GM18526 (cell line): ENCODE results near the gene ASTL.

Source experiments
- POLR2A ChIP-seq: IDR thresholded peaks from 3 replicates; pipeline ENCODE4 v1.6.1; 2011; ENCODE audit not compliant: insufficient read length; ENCODE audit errors: extremely low read depth

Gene ASTL

DNA sequence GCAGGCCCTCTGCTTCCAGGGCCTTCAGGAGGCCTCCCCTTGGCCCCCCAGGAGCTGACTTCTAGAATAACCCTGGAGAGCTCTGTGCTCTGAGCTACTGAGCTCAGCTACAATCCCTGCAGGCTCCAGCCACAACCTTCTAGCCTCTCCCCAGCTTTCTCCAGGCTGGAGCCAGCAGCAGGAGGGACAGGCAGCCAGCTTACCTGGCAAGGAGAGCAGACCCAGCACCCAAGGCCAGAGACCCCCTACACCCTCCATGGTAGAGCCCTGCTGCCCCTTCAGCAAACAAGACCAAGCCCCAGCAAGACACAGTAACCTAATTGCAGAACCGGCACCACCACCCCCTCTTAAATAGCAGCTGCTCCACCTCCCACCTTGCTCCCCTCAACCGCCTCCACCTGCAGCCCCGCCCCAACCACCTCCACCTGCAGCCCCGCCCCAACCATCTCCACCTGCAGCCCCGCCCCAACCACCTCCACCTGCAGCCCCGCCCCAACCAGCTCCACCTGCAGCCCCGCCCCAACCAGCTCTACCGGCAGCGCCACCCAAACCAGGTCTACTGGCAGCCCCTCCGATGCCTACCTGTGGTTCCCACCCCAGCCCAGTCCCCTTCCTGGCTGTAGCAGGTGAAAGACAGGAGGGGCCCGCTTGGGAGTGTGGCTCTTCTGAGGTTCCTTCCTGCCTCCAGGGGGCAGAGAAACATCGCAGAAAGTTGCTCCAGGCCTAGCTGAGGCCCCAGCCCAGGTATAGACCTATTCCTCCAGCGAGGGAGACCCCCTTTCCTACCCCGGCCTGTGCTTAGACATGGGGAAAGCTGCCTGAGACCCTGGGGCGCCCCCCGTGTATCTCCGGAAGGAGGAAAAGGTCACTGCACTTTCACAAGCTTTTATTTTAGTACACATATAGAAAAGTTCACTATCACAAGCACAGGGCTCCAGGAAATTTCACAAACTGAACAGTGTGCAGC is at the start of gene ASTL:
Gene ASTL, minus strand, starts transcription at position 324 of the 967 bp plus-strand sequence. Its CDS starts 66 bp downstream, at position 258.
- peak; percentile 11 for TF ChIP-seq POLR2A

DNA sequence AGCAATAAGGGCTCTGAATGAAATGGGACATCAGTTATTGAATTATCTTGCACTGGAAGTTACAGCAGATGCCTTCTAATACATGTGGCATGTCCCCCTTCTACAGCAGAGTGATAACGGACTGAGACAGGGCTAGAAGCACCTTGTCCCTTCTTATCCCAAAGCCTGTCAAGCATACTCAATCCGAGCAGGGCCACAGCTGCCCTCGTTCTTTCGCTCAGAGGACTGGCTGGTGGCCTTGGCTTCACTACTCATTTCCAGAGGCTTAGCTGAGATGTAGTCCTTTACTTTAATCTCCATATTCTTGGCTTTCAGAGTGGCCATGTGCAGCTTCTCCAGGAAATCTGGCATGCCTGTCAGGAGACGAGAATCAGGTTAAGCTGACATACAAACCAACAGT is 48.3 kb upstream of the ASTL start:
- no peak for TF ChIP-seq POLR2A

DNA sequence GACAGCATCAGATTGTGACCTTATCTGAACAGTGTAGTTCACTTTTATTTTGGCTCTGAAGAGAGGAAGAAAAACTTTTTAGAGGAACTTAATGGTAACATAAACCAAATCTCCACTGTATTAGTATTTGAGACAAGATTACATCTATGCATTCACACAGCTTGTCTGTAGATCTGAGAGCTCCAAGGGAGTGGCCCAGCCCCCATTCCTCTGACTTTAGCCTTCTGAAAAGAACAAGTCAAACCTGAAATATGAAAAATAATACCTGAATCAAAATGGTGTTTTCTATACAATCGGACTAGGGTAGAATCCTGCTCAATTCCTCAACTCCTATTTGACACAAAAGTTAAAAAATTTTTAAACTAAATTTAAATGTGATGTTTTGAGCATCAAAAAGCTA is 47.2 kb upstream of the ASTL start:
- no peak for TF ChIP-seq POLR2A

DNA sequence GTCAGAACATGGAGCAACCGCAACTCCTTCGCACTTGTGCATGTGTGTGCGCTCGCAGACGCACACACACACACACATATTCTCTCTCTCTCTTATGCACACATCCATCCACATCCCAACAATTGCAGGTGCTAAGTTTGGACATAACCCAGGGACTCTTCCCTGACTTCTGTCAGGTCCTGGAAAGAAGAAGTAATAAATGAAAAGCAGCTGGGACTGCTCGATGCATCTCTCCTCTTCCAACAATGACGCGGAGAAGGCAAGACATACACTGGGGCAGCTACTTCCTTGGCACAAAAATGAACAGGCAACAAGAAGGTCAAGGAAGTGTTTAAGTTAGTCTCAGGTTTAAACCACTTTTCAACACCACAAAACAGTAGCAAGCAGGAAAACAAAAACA is 46.7 kb upstream of the ASTL start:
- no peak for TF ChIP-seq POLR2A

DNA sequence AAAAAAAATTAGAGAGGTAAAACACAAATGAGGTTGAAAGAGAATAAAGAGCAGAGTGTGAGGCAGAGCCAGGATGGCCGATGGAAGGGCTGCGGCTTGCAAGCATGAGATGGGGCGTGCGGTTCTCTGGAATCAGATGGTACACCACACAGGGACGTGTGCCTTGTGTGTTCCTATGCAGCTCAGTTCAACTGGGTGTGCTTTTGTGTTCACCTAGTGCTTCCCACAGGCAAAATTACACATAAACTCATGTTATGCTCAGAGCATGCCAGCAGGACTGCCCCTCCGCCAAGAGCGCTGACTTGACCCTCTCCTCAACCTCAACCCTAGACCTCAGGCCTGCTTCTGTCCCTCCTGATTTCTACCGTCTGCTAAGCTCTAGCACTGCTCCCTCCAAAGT is 45.9 kb upstream of the ASTL start:
- no peak for TF ChIP-seq POLR2A

DNA sequence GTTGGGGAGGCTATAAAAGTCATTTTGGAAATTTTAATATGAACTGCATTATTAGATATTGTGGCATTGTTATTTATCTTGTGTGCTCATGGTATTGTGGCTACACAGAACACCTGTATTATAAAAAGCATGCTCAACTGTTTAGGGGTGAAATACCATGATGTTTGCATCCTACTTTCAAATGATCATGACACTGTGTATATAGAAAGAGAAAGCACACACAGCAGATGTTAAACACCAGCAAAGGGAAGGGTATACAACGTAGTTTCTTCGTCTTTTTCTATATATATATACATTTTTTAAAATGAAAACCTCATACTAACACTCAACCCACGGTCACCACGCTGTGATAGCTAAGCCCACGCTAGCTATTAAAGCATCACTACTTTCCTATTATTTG is 43.2 kb upstream of the ASTL start:
- TF ChIP-seq POLR2A: no peak

DNA sequence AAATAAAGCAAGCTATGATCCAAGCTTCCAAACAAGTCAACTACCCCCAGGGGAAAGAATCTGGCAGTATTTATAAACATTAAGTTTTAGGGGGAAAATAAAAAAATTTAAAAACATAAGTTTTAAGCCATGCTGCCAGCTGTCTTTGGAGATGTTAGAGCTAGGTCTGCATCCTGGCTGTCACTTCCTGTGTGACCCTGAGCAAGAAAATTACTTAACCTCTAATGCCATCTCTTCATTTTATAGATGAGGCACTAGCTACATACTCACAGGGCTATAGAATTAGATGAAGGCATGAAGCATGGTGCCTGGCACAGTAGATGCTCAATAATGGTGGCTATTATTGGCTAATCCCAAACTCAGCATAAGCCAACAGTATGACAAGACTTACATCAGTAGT is 42.2 kb upstream of the ASTL start:
- no peak for TF ChIP-seq POLR2A

DNA sequence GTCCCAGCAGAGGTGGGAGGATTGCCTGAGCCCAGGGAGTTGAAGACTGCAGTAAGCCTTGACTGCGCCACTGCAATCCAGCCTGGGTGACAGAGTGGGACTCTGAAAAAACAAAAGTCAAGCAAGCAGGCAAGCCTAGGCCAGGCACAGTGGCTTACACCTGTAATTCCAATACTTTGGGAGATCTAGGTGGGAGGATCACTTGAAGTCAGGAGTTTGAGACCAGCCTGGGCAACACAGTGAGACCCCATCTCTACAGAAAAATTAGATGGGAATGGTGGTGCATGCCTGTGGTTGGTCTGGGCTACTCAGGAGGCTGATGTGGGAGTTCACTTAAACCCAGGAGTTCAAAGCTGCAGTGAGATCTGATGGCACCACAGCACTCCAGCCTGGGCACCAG is 41.7 kb upstream of the ASTL start:
- TF ChIP-seq POLR2A: no peak

DNA sequence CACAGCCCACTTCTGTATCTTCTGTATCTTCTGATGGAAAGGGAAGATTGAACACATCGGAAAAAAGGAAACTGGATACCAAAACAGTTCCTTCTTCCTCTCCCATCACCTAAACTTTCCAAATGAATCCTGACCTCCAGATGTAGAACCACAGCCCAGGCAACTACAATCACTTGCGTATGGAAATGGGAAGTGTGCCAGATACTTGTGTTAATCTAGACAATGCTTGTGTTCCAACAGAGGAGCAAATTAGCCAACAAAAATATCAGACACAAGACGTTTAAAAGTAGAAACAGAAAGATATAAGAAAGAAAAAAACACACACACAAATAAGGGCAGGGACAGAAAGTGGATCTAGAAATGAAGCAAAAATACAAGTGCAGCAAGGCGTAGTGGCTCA is 38.4 kb upstream of the ASTL start:
- no peak for TF ChIP-seq POLR2A

DNA sequence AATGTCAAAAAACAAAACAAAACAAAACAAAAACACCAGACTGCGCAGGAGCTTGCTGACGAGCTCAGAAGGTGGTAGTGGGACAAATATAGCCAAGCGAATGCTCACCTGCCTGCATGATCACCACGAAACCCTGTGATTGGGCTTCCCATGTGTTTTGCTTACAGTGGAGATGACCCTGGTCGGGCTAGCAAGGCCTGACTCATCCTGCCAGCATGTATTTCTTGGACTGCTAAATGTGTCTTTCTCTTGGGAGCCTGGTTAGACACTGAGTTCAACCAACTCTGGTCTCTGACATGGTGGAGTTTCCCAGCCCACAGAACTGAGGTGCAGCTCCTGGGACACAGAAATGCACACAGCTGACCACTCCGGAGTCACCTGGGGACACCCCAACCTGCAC is 37.6 kb upstream of the ASTL start:
- no peak for TF ChIP-seq POLR2A

DNA sequence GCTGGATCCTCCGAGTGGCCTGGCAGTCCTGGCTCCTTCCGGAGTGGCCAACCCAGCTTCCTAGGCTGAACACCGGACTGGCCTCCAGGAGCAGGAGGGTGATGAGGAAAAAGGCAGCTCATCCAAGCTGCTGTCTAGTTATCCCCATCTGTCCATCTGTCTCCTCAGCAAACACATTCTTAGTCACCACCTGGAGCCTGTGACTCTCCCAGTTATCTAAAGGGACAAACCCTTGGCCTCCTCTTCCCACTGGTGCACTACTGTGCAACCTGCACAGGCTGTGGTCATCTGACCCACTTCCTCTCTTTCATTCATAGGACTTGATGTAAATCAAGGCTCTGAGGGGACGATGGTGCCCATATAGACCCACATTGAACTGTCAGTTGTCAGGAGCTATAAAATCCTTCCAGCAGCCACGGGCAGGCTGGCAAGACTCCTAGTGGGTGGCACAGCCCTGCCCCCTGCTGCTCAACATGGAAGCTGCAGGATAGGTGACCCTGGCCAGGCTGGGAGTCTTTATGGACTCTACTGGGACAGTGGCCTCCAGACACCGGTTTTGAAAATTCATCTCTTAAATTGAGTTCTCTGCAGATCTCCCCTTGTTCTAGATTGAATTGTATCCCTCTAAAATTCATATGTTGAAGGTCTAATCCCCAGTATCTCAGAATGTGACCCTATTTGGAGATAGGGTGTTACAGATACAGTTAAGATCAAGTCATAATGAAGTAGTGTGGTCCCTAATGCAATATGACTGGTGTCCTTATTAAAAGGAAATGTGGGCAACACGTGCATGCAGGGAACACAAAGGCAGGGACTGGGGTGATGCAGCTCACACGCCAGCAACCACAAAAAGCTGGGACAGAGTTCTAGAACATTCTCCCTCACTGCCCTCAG is 36.2 kb upstream of the ASTL start:
- TF ChIP-seq POLR2A: no peak

DNA sequence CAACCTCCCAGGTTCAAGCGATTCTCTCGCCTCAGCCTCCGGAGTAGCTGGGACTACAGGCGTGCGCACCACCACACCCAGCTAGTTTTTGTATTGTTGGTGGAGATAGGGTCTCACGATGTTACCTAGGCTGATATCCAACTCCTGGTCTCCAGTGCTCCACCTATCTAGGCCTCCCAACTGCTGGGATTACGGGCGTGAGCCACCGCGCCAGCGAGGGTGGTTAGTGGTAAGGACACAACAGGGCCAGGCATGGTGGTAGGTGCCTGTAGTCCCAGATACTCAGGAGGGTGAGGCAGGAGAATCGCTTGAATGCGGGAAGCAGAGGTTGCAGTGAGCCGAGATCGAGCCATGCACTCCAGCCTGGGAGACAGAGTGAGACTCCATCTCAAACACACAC is 33.5 kb upstream of the ASTL start:
- TF ChIP-seq POLR2A: no peak

DNA sequence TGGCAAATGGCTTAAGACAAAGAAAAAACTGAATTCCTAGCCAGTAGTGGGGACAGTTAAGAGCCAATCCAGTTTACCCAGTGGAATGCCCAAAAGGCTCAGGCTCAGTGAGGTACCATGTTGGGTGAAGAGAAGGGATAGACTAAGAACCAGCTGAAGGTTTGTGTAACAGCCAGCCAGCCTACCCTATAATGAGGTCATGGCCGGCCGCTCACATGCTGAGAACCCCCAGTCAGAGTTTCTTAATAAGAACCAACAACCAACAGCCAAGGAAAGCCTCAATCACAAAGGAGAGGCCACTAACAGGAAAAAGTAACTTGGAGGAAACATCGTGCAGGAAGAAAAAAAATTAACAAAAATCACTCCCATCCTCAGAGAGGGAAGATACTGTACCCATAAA is 32.3 kb upstream of the ASTL start:
- no peak for TF ChIP-seq POLR2A

DNA sequence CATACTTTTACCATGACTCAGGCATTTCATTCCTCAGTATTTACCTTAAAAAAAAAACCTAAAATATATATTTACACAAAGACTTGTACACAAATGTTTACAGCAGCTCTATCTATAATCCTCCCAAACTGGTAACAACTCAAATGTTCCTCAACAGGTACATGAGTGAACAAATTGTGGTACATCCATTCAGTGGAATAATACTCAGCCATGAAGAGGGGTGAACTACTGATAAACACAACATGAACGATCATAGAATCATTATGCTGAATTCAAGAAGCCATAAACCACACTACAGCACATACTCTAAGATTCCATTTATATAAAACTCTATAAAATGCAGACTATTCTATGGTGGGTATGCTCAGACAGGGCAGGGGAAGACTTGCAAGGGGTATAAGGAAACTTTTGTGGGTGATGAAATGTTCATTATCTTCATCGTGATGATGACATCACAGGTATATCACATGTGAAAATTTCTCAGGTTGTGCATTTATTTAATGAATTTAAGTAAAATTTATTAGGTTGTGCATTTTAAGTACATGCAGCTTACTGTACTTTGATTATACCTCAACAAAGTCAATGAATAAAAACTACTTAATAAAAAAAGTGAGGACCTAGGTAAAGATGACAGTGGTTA is 31.7 kb upstream of the ASTL start:
- TF ChIP-seq POLR2A: no peak

DNA sequence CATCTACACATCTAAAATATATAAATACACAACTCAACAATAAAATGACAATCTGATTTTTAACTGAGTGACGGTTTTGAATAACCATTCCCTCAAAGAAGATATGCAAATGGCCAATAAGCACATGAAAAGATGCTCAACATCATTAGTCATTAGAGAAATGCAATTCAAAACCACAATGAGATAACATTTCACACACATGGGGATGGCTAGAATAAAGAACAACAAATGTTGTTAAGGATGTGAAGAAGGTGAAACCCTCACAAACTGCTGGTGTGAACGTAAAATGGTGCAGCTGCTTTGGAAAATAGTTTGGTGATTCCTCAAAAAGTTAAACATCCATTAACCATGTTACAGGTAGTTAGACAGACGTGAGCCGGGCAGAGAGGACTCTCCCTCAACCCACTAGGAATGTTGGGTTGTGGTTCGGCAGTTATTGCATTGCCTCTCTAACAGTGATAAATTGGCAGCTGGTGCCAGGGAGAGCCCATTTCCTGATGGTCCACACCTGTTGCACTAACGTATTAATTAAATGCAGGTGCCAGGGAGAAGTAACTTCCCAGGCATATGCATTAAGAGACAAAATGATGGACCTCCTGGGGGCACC is 29.2 kb upstream of the ASTL start:
- TF ChIP-seq POLR2A: no peak
